GM21447 (cell line): Measurements from ENCODE around the gene FOXF2.

Experiments used
- ATAC-seq: cut with Tn5 transposase; IDR thresholded peaks from one replicate; pipeline ENCODE4 v1.9.1; 2021; ENCODE audit not compliant: unreplicated experiment

Gene FOXF2

DNA sequence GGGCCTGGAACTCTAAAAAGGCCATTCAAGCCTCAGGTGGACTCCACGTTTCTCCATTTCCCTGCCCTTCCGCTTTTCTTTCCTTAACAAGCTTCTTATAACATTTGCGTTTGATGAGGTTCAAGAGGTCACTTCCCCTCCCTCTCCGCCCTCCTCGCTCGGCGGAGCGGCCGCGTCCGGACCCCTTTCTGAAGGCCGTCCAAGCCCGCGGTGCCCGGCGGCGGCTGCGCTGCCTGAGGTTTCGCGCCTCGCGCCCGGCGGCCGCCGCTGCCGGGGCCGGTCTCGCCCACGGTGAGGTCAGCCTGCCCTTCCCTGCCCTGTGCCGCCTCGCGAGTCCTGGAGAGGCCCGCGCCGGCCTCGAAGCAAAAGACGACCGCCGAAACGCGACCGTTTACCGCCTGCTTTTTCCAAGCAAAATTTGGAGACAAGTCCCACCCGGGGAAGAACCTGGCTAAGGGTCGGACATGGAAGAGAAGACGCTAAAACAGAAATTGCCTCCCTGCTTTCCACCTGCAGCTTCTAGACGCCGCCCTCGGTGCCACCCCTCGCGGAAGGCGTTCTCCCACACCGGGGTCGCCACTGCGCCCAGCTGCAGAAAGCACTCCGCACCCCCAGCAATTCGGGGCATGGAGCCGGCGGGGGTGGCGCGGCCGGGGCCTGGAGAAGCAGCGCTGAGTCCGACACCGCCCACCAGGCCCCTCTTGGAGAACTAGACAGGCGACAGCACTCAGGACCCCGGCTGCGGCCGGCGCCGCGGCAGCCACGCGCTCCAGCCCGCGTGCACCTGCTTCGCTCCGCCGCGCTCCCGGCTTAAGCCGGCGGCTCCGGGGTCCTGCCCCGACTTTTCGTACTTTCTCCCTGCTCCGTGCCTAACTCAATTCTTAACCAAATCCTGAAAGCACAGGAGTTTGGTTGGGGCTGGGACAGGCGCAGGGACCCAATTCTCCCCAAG, 11.0 kb upstream of the FOXF2 start:
- ATAC-seq: no peak

DNA sequence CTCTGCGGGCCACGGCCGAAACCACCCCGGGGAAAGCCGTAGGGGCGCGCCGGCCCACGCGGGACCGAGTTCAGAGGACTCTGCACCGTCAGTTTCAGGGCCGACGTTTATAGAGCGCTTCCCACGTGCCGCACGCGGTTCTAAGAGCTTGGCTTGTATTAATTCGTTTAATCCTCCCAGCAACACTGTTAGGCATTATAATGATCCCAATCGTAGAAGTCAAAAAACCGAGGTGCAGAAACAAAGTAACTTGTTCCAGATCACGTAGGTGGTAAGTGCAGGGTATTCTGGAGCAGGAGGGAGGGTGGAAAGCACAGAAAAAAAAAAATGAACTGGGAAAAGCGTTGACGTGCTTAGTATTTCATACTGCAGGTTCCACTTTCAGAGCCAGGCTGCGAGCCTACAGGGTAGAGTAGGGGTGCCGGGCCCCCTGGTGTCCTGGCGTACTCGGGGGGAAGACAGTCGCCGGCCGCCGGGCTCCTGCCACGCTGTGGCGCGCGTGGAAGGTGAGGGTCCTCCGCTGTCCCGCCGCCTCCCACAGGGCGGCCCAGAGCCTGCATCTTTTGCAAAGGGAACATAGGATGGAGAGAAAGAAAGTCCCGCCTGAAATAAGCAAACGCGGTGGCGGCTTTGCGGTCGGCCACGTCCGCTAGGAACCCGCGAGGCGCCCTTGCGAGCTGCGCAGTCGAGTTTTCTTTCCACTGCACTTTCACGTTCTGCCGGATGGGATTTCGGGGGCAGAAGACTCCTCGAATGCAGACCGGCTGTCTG, 10.2 kb upstream of the FOXF2 start:
- ATAC-seq: no peak

DNA sequence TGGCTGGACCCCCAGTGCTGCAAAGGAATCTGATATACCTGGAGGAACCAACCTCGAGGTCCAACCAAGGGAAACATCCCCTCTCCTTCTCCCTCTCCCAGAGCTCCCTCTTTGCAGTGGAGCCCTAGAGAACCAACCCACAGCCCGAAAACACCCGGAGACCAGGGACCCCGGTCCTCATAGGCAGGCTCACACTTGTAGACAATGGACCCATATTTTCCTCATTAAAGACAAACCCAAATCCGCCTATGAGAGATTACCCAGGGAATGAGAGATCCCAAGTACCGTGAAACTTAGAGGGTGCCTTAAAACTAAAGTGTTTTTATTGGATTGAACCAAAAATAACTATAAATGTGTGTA, 9.6 kb upstream of the FOXF2 start:
- ATAC-seq: no peak

DNA sequence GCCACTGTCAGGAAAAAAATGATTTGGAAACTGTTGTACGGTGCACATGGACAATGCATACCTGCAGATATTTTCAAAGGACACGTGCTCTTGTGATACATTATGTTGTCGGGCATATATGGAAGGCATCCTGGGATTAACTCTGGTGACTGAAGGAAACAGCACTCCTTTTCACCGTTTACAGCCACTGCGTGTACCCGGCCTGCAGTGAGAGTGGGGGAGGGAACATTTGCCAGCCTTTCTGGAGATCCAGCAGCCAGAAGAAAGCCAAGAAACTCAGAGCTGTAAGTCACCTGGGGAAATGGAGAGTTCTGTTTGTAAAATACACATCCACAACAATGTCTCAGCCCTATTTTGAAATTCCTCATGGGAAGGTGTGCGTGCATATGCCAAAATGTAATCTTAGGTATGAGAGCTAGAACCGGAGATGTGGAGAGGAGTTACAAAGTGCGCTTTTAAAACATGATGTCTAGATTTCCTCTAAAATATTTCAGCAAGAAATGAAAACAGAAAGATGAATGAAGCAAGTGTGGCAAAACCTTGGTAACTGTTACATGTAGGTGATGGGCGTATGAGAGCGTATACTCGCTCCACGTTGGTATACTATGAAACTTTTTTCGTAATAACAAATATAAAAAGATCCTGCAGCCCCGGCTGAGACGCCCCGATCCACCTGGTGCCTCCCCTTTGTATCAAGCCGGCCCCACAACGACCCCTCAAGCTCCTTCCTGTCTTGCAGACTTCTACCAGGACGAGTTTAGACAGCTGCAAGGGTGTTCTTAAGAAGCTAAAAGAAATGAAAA, 8.6 kb upstream of the FOXF2 start:
- ATAC-seq: no peak

DNA sequence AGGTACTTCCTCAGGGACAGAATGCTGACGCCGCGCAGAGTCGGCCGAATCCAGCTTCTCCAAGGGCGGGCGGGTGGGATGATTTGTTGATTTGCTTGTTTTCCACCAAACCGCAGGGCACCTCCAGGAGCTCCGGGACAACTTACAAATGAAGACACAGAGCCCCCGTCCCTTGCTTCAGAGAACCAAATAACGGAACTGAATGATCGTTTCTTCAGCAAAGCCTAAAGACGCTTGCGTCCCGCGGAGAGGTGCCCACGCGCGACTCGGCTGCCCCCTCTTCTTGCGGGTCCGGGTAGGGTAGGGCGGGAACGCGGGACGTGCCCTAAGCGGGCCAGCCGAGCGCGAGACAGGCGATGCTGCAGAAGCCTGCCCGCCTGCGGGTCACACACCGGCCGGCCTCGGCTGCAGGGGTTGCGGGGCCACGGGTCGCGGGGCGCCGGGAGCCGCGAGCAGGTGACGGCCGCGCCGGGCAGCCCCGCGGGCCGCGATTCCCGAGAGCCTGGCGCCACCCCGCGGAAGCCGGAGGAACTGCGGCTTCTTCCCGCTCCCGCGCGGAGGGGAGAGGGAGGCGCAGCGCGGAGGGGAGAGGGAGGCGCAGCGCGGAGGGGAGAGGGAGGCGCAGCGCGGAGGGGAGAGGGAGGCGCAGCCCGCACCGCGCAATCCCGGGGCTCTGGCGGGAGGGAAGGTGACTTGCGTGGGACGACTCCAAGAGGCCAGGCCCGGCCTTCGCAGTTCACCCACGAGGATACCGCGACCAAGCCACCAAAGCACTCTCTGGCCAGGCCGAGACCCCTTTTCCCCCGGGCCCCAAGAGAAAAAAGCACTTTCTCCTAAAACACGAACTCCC, 7.7 kb upstream of the FOXF2 start:
- no peak for ATAC-seq

DNA sequence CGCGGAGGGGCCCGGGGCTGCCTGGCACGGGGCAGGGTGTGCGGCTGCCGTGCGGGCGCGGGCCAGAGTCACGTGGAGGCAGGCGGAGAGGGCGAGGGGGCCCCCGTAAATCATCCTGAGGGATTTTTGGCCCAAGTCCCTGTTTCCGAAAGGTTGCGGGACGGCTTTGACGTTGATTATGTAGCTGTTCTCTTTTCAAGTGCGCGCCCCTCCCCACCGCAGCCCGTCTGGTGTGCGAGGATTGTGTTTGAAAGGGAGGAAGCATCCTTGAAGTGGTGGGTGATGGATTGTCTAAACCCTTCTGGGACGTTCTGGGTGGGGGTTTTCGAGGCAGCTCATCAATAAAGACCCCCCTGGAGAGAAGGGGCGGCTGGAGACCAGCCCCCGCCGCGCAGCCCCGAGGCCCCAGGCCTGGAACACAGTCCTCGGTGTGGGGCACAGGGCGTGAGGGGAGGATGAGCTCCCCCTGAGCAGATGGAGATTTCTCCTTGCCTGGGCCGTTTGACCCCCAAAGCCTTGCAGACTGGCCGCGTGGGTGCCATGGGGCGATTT, 7.0 kb upstream of the FOXF2 start:
- no peak for ATAC-seq

DNA sequence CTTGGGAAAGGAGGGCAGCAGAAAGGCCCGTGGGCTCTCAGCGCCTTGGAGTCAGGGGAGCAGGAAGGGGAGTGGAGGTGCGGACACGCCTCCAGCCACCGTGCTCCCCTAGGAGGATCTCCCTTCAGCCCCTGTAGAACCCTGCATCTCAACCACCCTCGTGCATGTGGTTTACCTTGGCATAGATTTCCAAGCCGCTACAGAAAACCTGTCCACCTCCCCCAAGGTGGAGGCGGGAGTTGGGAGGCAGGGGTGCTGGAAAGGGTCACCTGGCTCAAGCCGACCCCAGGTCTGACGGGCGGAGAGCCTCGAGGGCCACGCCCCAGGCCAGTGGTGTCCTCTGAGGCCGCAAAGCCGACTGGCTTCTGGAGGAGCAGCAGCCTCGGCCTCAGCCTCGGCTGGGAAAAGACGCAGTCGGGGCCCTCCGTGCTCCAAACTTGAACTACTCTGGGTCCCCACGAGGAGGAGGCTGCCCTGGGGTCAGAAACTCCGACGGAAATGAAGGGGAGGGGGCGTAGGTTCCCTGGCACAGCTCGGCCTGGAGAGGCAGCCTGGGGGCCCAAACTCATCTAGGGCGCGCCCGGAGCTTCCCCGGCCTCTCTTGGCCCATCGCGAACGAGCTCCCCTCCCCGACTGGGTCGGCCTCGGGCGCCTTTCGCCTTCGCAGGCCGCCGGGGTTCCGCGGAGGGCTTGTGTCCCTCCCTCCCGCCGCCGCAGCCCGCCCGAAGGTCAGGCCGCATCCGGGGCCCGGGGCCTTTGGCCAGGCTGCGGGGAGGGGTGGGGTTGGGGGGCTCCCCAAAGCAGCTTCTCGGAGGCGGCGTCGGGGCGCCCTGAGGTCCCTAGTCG, 6.3 kb upstream of the FOXF2 start:
- ATAC-seq: no peak

DNA sequence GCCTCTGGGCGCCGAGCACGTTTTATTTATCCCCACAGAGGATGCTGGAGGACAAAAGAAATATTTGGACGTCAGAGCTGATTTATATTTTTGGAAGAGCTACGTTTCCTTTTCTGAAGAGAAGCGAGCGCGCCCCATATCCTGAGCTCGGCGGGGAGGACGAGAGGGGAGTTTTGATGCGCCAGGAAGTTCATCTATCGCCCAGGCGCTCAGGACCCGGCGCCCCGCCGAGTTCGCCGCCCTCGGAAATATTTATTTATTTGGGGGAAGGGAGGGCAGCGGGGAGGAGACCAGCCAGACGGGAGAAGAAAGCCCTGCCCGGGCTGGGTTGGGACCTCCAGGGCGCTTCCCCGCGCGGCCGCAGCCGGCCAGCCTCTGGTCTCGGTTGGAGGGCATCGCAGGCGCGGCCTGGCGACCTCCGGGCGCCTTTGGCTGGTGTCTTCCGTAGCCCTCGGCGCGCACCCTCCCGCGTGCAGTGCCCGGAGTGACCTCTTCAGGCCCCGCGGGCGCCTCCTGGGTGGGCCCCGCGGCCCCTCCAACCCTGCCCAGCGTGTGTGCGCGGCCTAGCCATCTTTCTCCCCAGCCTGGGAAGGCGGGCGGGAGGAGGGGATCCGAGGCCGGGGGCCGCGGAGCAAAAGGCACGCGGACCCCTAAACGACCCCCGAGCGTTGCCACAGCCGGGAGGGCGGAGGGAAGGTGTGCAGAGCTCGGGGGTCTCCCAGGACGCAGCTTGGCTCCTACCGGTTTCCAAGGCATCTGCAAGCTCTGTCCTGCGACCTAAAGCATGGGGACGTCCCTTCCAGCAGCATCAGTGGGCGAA, 5.4 kb upstream of the FOXF2 start:
- ATAC-seq: no peak

DNA sequence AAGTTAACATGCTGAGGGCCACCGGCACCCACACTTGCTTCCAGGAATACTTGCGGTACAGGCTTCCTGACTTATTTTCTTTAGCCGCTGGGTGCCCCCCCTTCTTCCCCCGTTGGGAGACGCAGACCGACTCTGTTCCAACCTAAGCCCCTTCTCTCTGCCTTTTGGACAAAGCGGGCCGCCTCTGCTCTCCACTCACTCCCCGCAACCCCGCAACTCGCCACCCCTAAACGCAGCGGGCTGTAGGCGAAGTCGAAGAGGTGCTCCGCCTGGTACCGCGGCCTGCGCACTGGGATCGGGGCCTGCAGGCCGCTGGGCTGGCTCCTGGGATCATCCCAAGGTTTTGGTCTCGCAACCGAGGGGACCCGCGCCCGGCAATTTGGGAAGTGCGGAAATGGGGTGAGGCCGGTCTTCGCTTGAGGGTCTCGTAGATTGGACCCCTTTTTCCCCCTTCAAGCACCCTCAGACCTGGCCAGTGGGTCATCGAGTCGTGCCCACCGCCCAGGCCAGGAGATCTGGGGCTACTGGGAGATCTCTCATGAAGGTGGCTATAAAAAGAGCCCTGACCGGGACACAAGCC, 4.7 kb upstream of the FOXF2 start:
- no peak for ATAC-seq

DNA sequence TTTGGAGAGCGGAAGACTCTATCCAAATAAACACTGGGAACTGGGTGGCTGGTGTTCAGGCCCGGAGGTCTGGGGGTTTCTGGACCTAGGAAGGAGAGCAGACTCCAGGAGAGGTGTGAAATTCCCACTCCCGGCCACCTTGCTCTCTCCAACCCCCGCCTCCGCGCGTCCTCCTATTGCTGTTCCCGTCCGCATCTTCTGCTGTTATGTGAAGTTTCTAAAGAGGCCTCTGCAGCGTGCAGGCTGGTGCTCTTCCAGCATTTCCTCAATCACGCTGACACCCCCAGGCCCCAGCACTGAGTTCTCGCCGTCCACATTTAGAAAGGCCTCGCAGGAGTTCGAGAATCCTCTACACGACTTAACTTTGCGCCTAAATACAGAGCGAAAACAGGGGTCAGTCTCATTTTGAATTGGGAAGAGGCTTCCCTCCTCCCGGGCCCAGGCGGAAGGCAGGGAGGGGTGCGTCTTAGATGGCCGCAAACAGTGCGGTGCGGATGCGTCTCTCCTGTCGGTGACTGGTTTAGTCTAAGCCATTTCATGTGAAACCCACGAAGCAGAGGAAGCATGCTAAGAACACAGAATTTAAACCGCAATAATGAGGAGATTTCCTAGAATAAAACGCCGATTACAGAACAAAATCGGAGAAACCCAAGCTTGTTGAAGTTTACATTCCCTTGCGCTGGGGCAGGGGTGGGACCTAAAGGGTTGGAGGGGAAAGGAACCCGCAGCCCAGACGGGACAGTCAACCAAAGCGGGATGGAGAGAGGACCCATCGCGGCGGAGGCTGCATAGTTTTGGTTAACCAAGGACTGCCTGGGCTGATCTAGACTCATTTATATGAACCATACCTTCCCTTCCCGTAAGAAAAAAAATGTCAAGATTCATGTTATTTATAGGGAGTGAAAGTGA, 4.0 kb upstream of the FOXF2 start:
- ATAC-seq: no peak

DNA sequence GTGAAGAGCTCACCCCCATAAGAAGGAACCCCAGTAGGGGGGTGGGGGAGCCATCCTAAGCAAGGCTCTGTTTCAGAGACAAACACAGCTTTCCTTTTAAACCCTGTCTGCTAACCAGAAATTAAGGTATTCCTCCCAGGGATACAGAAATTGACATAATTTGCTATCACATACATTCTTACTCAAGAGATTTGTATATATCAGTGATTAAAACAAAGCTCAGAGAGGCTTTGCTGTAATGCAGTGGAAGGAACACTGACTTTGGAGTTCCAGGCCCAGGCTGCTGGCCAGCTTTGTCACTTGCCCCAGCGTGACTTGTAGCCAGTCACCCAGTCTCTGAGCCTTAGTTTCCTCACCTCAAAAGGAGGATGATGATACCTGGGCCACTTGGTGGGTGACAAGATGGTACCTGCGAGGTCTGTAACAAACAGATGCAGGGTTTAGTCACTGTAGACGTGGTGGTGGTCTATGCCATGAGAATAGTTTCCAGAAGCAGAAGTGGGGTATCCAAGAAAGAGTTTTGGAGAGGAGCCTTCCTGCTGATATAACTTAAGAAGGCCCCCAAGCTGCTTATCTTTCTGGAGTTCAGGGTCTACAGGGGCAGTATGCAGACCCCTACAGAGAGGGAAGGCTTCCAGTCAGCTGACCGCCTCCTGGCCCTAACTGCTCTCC, 3.2 kb upstream of the FOXF2 start:
- ATAC-seq: no peak

DNA sequence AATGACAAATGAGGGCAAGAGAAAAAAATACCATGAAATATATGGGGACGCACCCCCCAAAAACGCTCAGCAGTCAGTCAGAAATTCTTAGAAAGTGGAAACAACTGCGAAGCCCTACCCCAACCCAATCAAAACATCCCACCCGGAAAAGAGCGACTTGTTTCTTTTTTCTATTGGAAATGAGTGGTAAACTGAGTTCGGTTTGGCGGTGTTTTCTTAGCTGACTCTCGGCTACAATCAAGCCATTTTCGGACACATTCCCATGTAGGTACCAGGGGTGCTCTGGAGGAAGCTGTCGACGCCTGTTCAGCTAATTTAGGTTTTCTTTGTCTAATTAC, 1.9 kb upstream of the FOXF2 start:
- ATAC-seq: no peak

DNA sequence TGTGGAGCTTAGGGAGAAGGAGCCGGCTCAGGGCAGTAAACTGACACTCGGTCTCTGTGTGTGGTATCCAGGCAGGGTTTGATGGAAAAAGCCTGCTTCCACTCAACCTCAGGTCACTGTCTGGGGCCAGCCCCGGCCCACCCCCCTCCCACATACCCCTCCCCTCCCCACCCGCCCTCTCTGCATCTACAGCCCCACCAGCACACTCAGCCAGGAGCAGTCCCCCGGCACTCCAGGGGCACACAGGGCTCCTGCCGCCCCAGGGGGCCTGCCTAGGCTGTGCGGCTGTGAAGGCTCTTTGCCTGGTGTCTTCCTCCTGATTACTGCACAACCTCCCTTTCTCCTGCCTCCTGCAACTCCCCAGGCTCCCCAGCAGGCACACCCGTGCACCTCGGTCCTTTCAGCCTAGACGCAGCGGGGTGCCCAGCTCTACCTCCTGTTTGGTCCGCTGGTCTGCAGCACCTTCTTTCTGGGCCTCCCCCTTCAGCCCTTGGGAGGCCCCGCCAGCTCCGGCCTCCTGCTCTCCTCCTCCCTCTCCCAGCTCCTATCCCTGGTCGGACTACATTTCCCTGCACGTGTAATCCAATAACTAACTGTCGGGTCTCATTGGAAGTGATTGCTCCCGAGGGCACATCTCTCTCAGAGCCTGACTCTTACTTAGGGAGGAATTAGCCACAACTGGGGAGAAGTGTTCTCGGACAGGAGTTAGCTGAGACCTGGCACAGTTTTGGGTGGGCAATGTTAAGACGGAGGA, 1.3 kb upstream of the FOXF2 start:
- no peak for ATAC-seq

DNA sequence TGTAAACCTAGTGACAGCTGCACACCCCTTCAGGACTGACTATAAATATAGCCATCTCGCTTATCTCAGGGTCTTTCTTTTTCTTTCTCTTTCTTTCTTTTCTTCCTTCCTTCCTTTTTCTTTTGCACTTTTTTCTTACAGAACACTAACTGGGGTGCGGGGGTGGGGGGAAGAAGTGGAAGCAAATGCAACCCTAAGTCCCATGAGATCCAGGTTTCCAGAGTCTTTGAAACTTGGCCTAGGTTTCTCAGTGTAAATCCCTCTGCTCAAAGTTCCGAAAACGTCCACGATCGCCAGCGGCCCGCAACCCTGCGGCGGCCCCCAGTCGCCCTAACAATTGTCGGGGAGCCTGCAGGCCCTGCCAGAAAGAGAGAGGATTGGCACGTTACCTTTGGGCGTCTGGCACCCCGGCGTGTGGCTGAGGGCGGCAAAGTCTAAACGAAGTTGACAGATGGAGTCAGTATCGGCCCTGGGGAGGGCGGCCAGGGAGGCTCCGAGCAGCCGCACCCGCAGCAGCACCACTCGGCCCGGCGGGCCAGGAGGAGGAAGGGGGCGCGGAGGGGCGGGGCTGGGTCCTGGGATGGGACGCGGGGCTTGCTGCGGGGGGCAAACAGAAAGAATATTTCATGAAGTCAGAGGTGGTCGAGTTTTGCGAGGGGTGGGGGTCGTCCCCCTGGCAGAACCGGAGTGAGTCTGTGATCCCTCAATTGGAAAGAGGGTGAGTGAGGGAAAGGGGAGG, 577 bp upstream of the FOXF2 start:
- ATAC-seq: no peak
